ENCODE data around the gene INTS3. TPM values are rescaled to one million over a fixed set of nuclear protein-coding genes. Genes with fewer than 3 reads are reported as not detected.
A peak's percentile ranks its signal among the peaks of the same experiment; 100 is the strongest.

The INTS3 gene
- total RNA-seq, 2 donors from 2014 or later: 63.8 to 68.8 TPM

DNA sequence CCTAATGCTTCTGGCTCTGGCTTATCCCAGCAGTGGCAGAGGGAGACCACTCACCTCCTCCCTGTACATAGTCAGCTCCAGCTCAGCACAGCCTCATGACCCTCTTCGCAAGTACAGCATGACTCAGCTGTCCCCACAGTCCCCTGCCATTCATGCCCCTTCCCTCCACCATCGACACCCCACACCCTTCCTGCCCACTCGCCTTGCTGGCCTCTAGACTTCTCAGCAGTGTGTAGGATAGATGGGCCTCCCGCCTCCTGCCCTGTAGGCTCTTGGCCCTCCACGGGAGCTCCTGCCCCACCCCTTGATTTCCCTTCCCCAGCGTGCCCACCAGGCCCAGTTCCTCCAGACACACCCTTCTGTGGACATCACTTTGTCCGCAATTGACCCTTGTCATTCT, 39.6 kb upstream of the INTS3 start:
- peak overlapping the region in 1 of 2 donors; percentile 37 for H3K27ac ChIP-seq
- no peak overlapping the region for H3K4me3 ChIP-seq
- H3K27me3 ChIP-seq (replicated peaks; ENCODE audit: insufficient read depth): no peaks in the 10 kb centered on the region
- peaks cover 5 to 13% of the 10 kb centered on the region in 2 donors for H3K4me1 ChIP-seq (ENCODE audit: control insufficient read depth in 1 of 2, low read depth in 2 of 2)
- DNase-seq (ENCODE audit: low spot score) (no peak), ATAC-seq (ENCODE audit: insufficient number of reproducible peaks, low FRiP score, low read depth) (no peak)
- H3K36me3 ChIP-seq: peaks cover 72% of the 10 kb centered on the region
- TF ChIP-seq, protein P1, sequence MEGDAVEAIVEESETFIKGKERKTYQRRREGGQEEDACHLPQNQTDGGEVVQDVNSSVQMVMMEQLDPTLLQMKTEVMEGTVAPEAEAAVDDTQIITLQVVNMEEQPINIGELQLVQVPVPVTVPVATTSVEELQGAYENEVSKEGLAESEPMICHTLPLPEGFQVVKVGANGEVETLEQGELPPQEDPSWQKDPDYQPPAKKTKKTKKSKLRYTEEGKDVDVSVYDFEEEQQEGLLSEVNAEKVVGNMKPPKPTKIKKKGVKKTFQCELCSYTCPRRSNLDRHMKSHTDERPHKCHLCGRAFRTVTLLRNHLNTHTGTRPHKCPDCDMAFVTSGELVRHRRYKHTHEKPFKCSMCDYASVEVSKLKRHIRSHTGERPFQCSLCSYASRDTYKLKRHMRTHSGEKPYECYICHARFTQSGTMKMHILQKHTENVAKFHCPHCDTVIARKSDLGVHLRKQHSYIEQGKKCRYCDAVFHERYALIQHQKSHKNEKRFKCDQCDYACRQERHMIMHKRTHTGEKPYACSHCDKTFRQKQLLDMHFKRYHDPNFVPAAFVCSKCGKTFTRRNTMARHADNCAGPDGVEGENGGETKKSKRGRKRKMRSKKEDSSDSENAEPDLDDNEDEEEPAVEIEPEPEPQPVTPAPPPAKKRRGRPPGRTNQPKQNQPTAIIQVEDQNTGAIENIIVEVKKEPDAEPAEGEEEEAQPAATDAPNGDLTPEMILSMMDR (IDR thresholded peaks at IDR 0.05): no peak
- H3K9me3 ChIP-seq: no peaks in the 10 kb centered on the region

DNA sequence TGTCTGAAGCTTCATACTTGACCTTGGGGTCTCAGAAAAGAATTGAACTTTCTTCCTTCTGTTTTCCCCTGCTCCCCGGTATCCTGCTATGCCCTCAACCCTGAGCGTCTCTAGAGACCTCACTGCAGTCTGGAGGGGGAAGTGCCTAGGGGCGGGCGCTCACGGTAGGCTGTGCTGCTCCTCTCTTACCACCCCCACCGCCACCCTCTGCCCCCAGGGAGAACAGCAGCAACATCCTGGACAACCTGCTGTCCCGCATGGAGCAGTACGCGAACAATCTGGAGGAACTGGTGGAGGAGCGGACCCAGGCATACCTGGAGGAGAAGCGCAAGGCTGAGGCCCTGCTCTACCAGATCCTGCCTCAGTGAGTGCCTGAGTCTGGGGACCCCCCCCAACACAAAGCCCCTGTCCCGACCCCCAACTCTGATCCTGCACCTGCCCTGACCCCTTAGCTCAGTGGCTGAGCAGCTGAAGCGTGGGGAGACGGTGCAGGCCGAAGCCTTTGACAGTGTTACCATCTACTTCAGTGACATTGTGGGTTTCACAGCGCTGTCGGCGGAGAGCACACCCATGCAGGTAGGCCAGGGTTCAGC, 39.0 kb upstream of the INTS3 start:
- ATAC-seq (ENCODE audit: insufficient number of reproducible peaks, low FRiP score, low read depth): no peak
- no peak overlapping the region for H3K4me3 ChIP-seq
- peaks cover 0 to 7% of the 10 kb centered on the region in 2 donors for H3K4me1 ChIP-seq (ENCODE audit: control insufficient read depth in 1 of 2, low read depth in 2 of 2)
- no peak for DNase-seq (ENCODE audit: low spot score)
- H3K9me3 ChIP-seq: no peaks in the 10 kb centered on the region
- H3K27me3 ChIP-seq (replicated peaks; ENCODE audit: insufficient read depth): no peaks in the 10 kb centered on the region
- H3K27ac ChIP-seq: peak overlapping the region in 1 of 2 donors; percentile 37
- TF ChIP-seq, protein P1 (IDR thresholded peaks at IDR 0.05): no peak
- H3K36me3 ChIP-seq: peaks cover 78% of the 10 kb centered on the region

DNA sequence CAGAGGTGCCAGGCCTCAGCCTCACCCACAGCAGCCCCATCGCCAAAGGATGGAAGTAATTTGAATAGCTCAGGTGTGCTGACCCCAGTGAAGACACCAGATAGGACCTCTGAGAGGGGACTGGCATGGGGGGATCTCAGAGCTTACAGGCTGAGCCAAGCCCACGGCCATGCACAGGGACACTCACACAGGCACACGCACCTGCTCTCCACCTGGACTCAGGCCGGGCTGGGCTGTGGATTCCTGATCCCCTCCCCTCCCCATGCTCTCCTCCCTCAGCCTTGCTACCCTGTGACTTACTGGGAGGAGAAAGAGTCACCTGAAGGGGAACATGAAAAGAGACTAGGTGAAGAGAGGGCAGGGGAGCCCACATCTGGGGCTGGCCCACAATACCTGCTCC, 34.4 kb upstream of the INTS3 start:
- no peak for DNase-seq (ENCODE audit: low spot score)

DNA sequence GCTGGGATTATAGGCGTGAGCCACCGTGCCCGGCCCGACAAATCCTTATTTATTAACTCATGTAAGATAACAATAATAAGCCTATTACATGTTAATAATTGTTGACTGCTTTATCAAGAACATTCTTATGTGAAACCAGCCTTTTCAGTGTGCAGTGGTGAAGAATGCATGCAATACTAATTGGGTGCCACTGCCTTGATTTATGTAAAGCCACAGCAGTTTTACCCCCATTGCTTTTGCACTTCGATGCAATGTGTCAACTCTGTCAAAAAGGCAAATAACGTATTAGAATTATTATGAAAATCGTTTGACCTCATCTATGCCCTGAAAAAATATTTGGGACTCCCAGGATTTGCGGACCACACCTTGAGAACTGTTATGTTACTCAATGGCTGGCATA, 31.1 kb upstream of the INTS3 start:
- Histone ChIP-seq H3K27ac (peak overlapping the region; percentile 98 to 100), H3K4me1 (ENCODE audit: control insufficient read depth in 1 of 2, low read depth in 2 of 2) (peaks cover 23 to 31% of the 10 kb centered on the region in 2 donors), H3K36me3 (peaks cover 16% of the 10 kb centered on the region), H3K27me3 (replicated peaks; ENCODE audit: insufficient read depth) (no peaks in the 10 kb centered on the region), H3K9me3 (no peaks in the 10 kb centered on the region), H3K4me3 (no peak overlapping the region)
- DNase-seq (ENCODE audit: low spot score): no peak
- no peak for ATAC-seq (ENCODE audit: insufficient number of reproducible peaks, low FRiP score, low read depth)
- TF ChIP-seq, protein P1 (IDR thresholded peaks at IDR 0.05): no peak

More for the DNA sequence above, 34.4 kb upstream of the INTS3 start:
- no peak overlapping the region for H3K4me3 ChIP-seq
- peaks cover 15 to 19% of the 10 kb centered on the region in 2 donors for H3K4me1 ChIP-seq (ENCODE audit: control insufficient read depth in 1 of 2, low read depth in 2 of 2)
- ATAC-seq (ENCODE audit: insufficient number of reproducible peaks, low FRiP score, low read depth): no peak
- H3K27me3 ChIP-seq (replicated peaks; ENCODE audit: insufficient read depth): no peaks in the 10 kb centered on the region
- TF ChIP-seq, protein P1 (IDR thresholded peaks at IDR 0.05): no peak
- H3K36me3 ChIP-seq: peaks cover 40% of the 10 kb centered on the region
- H3K9me3 ChIP-seq: no peaks in the 10 kb centered on the region
- H3K27ac ChIP-seq: peak overlapping the region in 1 of 2 donors; percentile 11

DNA sequence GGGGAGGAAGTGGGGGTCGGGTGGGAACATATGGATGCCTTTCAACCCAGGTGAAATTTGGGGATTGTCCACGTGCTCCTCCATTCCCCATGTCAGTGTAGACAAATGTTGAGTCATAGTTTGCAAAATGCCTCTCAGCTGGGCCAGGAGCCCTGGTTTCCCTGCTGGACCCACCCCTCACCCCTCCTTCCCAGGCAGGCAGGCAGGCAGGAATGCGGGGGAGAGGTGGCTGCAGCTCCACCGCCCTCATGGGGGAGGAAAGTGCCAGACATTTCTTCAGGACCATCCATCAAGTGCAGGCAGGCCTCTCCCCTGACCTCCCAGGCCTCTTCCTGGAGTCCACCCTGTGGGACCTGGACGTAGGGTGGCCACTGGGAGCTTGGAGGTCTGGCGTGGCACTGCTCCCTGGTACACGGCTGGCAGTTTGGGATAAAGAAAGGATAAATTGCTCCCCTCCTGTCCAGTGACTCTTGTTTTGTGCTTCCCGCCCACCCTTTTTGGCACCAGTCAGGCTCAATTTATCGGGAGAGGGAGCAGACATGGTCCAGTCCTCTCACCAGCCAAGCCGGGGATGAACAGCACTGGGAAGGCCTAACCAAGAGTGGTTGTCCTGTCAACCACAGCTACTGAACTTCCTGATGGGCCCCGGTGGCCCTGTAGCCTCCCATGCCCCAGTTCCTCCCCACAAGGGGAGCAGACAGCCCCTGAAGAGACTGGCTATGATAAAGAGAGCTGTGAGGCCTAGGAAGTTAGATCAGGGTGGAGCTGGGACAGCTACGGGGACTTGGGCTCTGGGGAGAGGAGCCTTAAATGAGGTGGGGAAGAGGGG, 30.4 kb upstream of the INTS3 start:
- Histone ChIP-seq H3K4me3 (peak overlapping the region; percentile 57), H3K9me3 (no peaks in the 10 kb centered on the region), H3K36me3 (peaks cover 13% of the 10 kb centered on the region), H3K27me3 (replicated peaks; ENCODE audit: insufficient read depth) (no peaks in the 10 kb centered on the region), H3K27ac (peak overlapping the region; percentile 98 to 100), H3K4me1 (ENCODE audit: control insufficient read depth in 1 of 2, low read depth in 2 of 2) (peaks cover 23 to 31% of the 10 kb centered on the region in 2 donors)
- peak; percentile 62 for ATAC-seq (ENCODE audit: insufficient number of reproducible peaks, low FRiP score, low read depth)
- peak; percentile 75 for DNase-seq (ENCODE audit: low spot score)
- TF ChIP-seq, protein P1 (IDR thresholded peaks at IDR 0.05): peak; percentile 17

All from thoracic aorta (tissue), 2 donors.